AG04449 (cell line): ENCODE measurements around the gene PTPRK.

ENCODE experiments used
- CTCF ChIA-PET: fragments of 350-600 bp; formaldehyde crosslinking; extraction: SDS; loops from one replicate; lab custom pipeline; 2021; ENCODE audit warnings: antibody characterized with exemption; lab: Yijun Ruan, JAX
- POLR2A ChIA-PET: fragments of 400-600, 350-600 bp; formaldehyde crosslinking; extraction: SDS; loops from one replicate; lab custom pipeline; 2020; ENCODE audit warnings: antibody characterized with exemption, inconsistent platforms; lab: Yijun Ruan, JAX
- DNase-seq: peaks from one replicate; pipeline ENCODE4 v3.0.0-alpha.2; 2010; ENCODE audit warnings: low read depth, low spot score
- H3K4me3 ChIP-seq: 2 replicates; pipeline ENCODE4 v1.5.1; 2011; ENCODE audit warnings: low read depth, mild to moderate bottlenecking, control low read depth, low read length
- CTCF ChIP-seq: IDR thresholded peaks from one replicate; pipeline ENCODE4 v1.5.1; 2011; ENCODE audit warnings: mild to moderate bottlenecking, moderate library complexity, low read length, control low read depth, inconsistent platforms; ENCODE audit not compliant: insufficient read depth; ENCODE audit errors: missing control alignments

The PTPRK gene

GRCh38 chr6:127976111-127976510 lies 544.3 kb downstream of the PTPRK start:
- POLR2A ChIA-PET: no interaction called here
- CTCF ChIA-PET: no interaction called here

GRCh38 chr6:127972815-127973214 lies 547.6 kb downstream of the PTPRK start:
- CTCF ChIA-PET: no interaction called here
- POLR2A ChIA-PET: no interaction called here
- no peak for TF ChIP-seq CTCF
- no peak for DNase-seq
- no peak overlapping the region for H3K4me3 ChIP-seq

More at GRCh38 chr6:127976111-127976510, 544.3 kb downstream of the PTPRK start:
- no peak for DNase-seq
- H3K4me3 ChIP-seq: no peak overlapping the region
- no peak for TF ChIP-seq CTCF

GRCh38 chr6:127971945-127972391 lies 548.4 kb downstream of the PTPRK start:
- POLR2A ChIA-PET: no interaction called here
- DNase-seq: peak; percentile 47
- CTCF ChIA-PET: no interaction called here
- TF ChIP-seq CTCF: no peak
- no peak overlapping the region for H3K4me3 ChIP-seq

- H3K4me3 ChIP-seq: no peak overlapping the region
- no peak for TF ChIP-seq CTCF
- no peak for DNase-seq
- ChIA-PET CTCF (no interaction called here), POLR2A (no interaction called here)
Measured at GRCh38 chr6:127971386-127971785, 549.0 kb downstream of the PTPRK start.

GRCh38 chr6:127969701-127970100 lies 550.7 kb downstream of the PTPRK start:
- H3K4me3 ChIP-seq: no peak overlapping the region
- TF ChIP-seq CTCF: no peak
- POLR2A ChIA-PET: no interaction called here
- DNase-seq: no peak
- CTCF ChIA-PET: interaction anchor here (1.0 to 1.6 kb wide), 2 partner anchors 115 to 232 kb away, joined by 3 to 4 read pairs; no protein-coding TSS in a partner anchor

- no peak for TF ChIP-seq CTCF
- POLR2A ChIA-PET: no interaction called here
- H3K4me3 ChIP-seq: no peak overlapping the region
- CTCF ChIA-PET: interaction anchor here (0.9 to 1.6 kb wide), 2 partner anchors 13 to 231 kb away, joined by 3 to 4 read pairs; no protein-coding TSS in a partner anchor
- no peak for DNase-seq
Measured at GRCh38 chr6:127968394-127968793, 552.0 kb downstream of the PTPRK start.
